Stimulated activated naive CD8-positive, alpha-beta T cell treated with anti-CD3 and anti-CD28 coated beads, Interleukin-15, amount 100 ng/mL, for 72 hours (primary cell): ENCODE results near the gene ZNF71.

Source experiments
- ATAC-seq: fragments of 150-1000 bp; cut with Tn5 transposase; 2 replicates; pipeline ENCODE4 v1.10.0; 2021; ENCODE audit warnings: mild to moderate bottlenecking, moderate library complexity
- DNase-seq, 2 donors: peaks; one replicate each; pipeline ENCODE4 v3.0.0; 2021 to 2022
- H3K27ac Mint-ChIP-seq, 2 donors: one replicate each; pipeline ENCODE4 v1.8.0; 2022; ENCODE audit warnings: mild to moderate bottlenecking in 2 of 2, mixed read lengths in 2 of 2, moderate library complexity in 2 of 2
- H3K27me3 Mint-ChIP-seq: one replicate; pipeline ENCODE4 v1.8.0; 2022; ENCODE audit warnings: mixed read lengths
- H3K4me1 Mint-ChIP-seq: one replicate; pipeline ENCODE4 v1.8.0; 2022; ENCODE audit warnings: mild to moderate bottlenecking, mixed read lengths
- H3K4me3 Mint-ChIP-seq, 2 donors: one replicate each; pipeline ENCODE4 v1.8.0; 2022; ENCODE audit warnings: mild to moderate bottlenecking in 2 of 2, mixed read lengths in 2 of 2, moderate library complexity in 1 of 2
- H3K9me3 Mint-ChIP-seq, 2 donors: one replicate each; pipeline ENCODE4 v1.8.0; 2022; ENCODE audit warnings: mixed read lengths in 2 of 2

ZNF71 gene

DNA sequence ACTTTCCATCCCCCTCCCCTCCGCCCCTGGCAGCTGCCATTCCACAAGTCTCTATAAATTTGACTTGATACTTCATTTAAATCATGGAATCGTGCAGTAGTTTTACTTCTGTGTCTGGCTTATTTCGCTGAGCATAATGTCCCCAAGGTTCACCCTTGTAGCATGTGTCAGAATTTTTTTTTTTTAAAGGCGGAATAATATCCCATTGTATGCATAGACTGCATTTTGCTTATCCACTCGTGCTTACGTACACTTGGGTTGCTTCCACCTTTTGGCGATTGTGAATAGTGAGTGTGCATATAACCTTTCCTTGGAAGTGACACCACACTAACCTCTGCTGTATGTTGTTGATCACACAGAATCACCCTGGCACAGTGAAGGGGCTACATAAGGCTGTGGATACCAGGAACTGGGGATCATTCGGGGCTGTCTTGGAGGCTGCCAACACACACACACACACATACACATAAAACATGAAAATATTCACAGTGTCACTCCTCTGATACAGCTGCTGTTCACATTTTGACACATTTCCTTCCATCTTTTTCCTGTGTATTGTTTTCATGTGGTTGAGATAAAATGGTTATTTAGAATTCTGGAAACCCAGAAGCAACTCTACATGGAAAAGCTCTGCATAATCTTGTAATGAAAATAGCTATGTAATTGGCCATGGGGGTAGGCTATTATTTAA is 13.3 kb downstream of the ZNF71 start:
- H3K27ac Mint-ChIP-seq = no peak overlapping the region
- ATAC-seq = no peak
- DNase-seq = no peak
- H3K9me3 Mint-ChIP-seq = peaks cover 43 to 57% of the 10 kb centered on the region in 2 donors
- no peaks in the 10 kb centered on the region for H3K27me3 Mint-ChIP-seq
- no peaks in the 10 kb centered on the region for H3K4me1 Mint-ChIP-seq
- H3K4me3 Mint-ChIP-seq = no peak overlapping the region

DNA sequence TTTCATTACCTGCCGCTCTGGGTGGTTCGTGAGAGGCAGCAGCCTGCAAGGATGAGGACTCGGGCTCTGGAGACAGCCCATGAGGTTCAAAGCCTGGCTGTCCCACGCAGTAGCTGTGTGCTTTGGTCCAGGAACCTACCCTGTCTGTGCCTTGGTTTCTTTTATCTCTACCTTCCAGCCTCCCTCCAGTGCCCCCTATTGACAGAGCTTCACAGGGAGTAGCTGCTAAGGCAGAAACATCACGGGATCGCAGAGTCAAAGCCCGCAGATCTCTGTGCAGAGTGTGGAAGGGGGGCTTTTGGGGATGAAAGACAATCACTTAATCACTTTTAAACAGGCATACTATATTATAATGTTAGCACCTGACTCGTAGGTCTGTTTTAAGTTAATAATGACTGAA is 16.2 kb downstream of the ZNF71 start:
- Mint-ChIP-seq H3K4me1 (no peaks in the 10 kb centered on the region), H3K4me3 (no peak overlapping the region), H3K9me3 (peaks cover 60 to 78% of the 10 kb centered on the region in 2 donors), H3K27me3 (no peaks in the 10 kb centered on the region), H3K27ac (no peak overlapping the region)
- DNase-seq (no peak), ATAC-seq (no peak)

- DNase-seq (no peak), ATAC-seq (no peak)
- H3K27me3 Mint-ChIP-seq = no peaks in the 10 kb centered on the region
- no peak overlapping the region for H3K4me3 Mint-ChIP-seq
- H3K4me1 Mint-ChIP-seq = no peaks in the 10 kb centered on the region
- no peak overlapping the region for H3K27ac Mint-ChIP-seq
- H3K9me3 Mint-ChIP-seq = peaks cover 63 to 85% of the 10 kb centered on the region in 2 donors
Measured at GRCh38 chr19:56612737-56613136, 17.6 kb downstream of the ZNF71 start.

- ATAC-seq (no peak), DNase-seq (no peak)
- peaks cover 60 to 85% of the 10 kb centered on the region in 2 donors for H3K9me3 Mint-ChIP-seq
Measured at GRCh38 chr19:56613639-56614038, 18.5 kb downstream of the ZNF71 start.

DNA sequence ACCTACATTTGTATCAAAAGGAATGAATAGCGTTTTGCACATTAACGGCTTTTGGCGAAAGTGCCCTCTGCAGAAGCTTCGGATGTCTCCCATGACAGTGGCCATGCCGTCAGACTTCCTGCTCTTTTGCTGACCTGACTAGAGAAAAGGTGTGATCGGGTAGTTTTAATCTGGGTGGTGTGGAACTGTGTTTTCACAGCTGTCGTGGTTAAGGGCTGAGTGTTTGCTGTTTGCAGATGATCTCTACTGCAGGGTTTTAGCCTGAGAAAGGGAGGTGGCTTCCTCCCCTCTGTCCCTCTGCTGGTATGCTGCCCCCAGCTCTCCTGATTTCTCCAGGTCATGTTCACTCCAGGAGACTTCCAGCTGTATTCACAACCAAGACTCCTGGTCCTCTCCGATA is 22.4 kb downstream of the ZNF71 start:
- H3K4me1 Mint-ChIP-seq = no peaks in the 10 kb centered on the region
- no peak for ATAC-seq
- H3K4me3 Mint-ChIP-seq = no peak overlapping the region
- no peak overlapping the region for H3K27ac Mint-ChIP-seq
- no peak for DNase-seq
- H3K27me3 Mint-ChIP-seq = no peaks in the 10 kb centered on the region
- peaks cover 46 to 84% of the 10 kb centered on the region in 2 donors for H3K9me3 Mint-ChIP-seq

More at GRCh38 chr19:56613639-56614038, 18.5 kb downstream of the ZNF71 start:
- Mint-ChIP-seq H3K27ac (no peak overlapping the region), H3K4me3 (no peak overlapping the region), H3K4me1 (no peaks in the 10 kb centered on the region), H3K27me3 (no peaks in the 10 kb centered on the region)

- H3K4me1 Mint-ChIP-seq = no peaks in the 10 kb centered on the region
- H3K9me3 Mint-ChIP-seq = peaks cover 38 to 82% of the 10 kb centered on the region in 2 donors
- ATAC-seq (no peak), DNase-seq (no peak)
- no peaks in the 10 kb centered on the region for H3K27me3 Mint-ChIP-seq
- H3K4me3 Mint-ChIP-seq = no peak overlapping the region
- no peak overlapping the region for H3K27ac Mint-ChIP-seq
Measured at GRCh38 chr19:56619121-56619520, 24.0 kb downstream of the ZNF71 start.

GRCh38 chr19:56622374-56622773 is 27.3 kb downstream of the ZNF71 start:
- no peaks in the 10 kb centered on the region for H3K4me1 Mint-ChIP-seq
- peaks cover 32 to 79% of the 10 kb centered on the region in 2 donors for H3K9me3 Mint-ChIP-seq
- ATAC-seq (no peak), DNase-seq (no peak)
- H3K27ac Mint-ChIP-seq = no peak overlapping the region
- no peaks in the 10 kb centered on the region for H3K27me3 Mint-ChIP-seq
- no peak overlapping the region for H3K4me3 Mint-ChIP-seq

DNA sequence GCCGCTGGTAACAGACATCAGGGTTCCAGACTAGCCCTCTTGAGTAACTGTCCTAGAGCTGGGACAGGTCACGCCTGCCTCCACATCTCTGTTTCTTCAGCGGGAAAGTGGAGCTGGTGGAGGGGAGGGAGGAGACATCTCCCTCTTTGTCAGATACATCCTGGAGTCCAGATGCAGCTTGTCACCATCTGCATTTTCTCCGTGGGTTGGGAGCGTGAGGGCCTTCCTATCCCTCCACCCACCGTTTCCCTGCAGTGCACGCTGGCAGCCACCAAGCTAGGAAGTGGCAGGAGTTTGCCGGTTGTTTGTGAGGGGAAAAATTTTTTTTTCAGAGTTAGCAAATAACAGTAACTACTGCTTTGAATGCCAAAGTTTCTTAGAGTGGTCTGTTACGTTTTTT is 27.9 kb downstream of the ZNF71 start:
- Mint-ChIP-seq H3K27ac (no peak overlapping the region), H3K9me3 (peaks cover 37 to 79% of the 10 kb centered on the region in 2 donors), H3K4me1 (no peaks in the 10 kb centered on the region), H3K4me3 (no peak overlapping the region), H3K27me3 (no peaks in the 10 kb centered on the region)
- DNase-seq (no peak), ATAC-seq (no peak)

- DNase-seq = no peak
- H3K4me3 Mint-ChIP-seq = no peak overlapping the region
- ATAC-seq = no peak
- H3K27me3 Mint-ChIP-seq = no peaks in the 10 kb centered on the region
- peaks cover 34 to 84% of the 10 kb centered on the region in 2 donors for H3K9me3 Mint-ChIP-seq
- peak overlapping the region in 1 of 2 donors; percentile 97 for H3K27ac Mint-ChIP-seq
- no peaks in the 10 kb centered on the region for H3K4me1 Mint-ChIP-seq
Measured at GRCh38 chr19:56625708-56626107, 30.6 kb downstream of the ZNF71 start.

DNA sequence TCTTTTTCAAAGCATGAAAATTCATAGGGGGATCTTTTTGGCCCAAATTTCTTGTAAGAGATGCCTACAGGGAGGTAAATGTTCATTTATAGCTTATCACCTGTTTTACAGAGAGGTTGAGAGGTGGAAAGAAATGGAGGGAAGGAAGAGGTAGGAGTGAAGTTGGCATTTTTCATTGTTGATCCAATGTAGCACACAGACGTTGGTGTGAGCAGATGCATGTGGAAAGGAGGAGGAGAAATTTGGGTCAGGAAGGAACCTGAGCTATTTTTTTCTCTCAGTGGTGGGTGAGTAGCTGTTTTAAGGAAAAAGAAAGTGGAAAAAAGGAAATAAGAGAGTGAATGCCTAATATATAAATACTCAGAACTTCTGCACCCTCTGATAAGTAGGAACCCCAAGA is 37.9 kb downstream of the ZNF71 start:
- no peak overlapping the region for H3K4me3 Mint-ChIP-seq
- ATAC-seq = no peak

DNA sequence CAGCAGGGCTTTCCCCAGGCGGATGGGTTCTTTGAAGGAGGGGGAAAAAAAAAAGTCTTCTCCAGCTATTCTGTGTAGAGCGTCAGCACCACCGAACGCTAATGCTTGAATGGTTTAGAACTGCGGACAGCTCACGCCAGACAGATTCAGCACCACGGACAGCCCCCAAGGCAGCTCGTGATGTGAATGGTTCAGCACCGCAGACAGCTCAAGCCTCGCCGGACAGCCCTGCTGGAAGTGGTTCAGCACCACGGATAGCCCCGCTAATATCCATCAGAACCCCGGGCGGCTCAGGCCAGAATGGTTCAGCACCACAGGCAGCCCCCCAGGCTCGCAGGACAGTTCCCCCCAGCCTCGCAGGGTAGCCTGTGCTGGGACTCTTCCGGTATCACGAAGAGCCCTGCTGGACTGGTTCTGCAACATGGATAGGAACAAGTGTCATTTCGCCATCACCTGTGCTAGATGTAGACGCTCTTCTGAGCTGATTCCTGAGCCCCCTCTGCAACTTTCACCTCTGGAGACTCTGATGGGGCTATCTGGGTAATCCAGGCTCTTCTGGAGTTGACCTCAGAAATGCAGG is 43.0 kb downstream of the ZNF71 start:
- Mint-ChIP-seq H3K9me3 (peaks cover 40 to 64% of the 10 kb centered on the region in 2 donors), H3K4me1 (no peaks in the 10 kb centered on the region), H3K27me3 (no peaks in the 10 kb centered on the region), H3K27ac (no peak overlapping the region), H3K4me3 (no peak overlapping the region)
- DNase-seq (peak; percentile 40 to 46), ATAC-seq (peak; percentile 58)

More for the DNA sequence above, 37.9 kb downstream of the ZNF71 start:
- no peak for DNase-seq
- no peaks in the 10 kb centered on the region for H3K27me3 Mint-ChIP-seq
- H3K4me1 Mint-ChIP-seq = no peaks in the 10 kb centered on the region
- no peak overlapping the region for H3K27ac Mint-ChIP-seq
- H3K9me3 Mint-ChIP-seq = peaks cover 46 to 82% of the 10 kb centered on the region in 2 donors

- DNase-seq (no peak), ATAC-seq (no peak)
- Mint-ChIP-seq H3K27me3 (peaks cover 7% of the 10 kb centered on the region), H3K9me3 (peaks cover 40 to 60% of the 10 kb centered on the region in 2 donors), H3K27ac (no peak overlapping the region), H3K4me1 (no peaks in the 10 kb centered on the region), H3K4me3 (no peak overlapping the region)
Measured at GRCh38 chr19:56639217-56639616, 44.1 kb downstream of the ZNF71 start.

DNA sequence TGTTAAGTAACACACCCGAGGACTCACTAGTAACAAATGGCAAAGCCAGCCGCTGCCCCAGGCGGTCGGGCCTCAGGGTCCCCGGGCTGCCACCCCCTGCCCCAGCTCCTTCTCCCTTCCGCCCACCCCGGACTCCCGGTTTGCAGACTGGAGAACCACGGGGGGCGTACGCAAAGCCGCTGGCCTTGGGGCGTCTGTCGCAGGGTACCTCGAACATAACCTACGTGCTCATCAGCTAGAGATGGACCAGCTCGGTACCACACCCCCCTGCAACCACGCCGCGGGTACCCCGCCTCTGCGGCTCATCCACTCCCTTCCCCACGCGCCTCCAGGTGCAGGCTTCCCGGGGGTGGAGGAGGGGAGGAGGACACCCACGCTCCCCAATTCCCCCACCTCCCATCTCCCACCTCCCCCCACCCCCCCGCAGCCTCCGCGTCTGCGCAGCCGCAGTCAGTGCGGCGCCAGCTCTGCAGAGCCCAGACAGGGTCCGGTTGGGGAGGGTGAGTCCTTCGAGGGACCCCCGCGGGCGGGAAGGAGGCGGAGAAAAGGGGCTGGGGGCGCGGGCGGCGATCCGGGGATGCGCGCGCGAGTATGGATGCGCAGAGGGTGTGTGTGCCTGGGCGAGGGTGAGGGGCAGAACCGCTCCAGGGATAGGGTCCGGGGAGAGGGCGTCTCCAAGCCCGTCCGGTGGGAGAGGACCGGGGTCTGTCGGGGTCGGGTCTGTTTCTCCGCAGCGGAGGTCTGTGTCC is 47.8 kb downstream of the ZNF71 start, which contains the start of gene SMIM17:
Gene SMIM17, plus strand, starts transcription at position 449 of the 749 bp plus-strand sequence. CDS start 2,509 bp downstream, outside the sequence.
- ATAC-seq (no peak), DNase-seq (no peak)
- H3K9me3 Mint-ChIP-seq = peaks cover 47 to 69% of the 10 kb centered on the region in 2 donors
- no peak within 1 kb of the TSS for H3K27ac Mint-ChIP-seq
- H3K27me3 Mint-ChIP-seq = peaks cover 11% of the 10 kb centered on the region
- no peak within 1 kb of the TSS for H3K4me3 Mint-ChIP-seq
- H3K4me1 Mint-ChIP-seq = no peaks in the 10 kb centered on the region

GRCh38 chr19:56643460-56643955 is 48.4 kb downstream of the ZNF71 start:
- Mint-ChIP-seq H3K27me3 (peaks cover 11% of the 10 kb centered on the region), H3K4me1 (no peaks in the 10 kb centered on the region), H3K27ac (no peak overlapping the region), H3K9me3 (peaks cover 52 to 69% of the 10 kb centered on the region in 2 donors), H3K4me3 (no peak overlapping the region)
- no peak for ATAC-seq
- no peak for DNase-seq

DNA sequence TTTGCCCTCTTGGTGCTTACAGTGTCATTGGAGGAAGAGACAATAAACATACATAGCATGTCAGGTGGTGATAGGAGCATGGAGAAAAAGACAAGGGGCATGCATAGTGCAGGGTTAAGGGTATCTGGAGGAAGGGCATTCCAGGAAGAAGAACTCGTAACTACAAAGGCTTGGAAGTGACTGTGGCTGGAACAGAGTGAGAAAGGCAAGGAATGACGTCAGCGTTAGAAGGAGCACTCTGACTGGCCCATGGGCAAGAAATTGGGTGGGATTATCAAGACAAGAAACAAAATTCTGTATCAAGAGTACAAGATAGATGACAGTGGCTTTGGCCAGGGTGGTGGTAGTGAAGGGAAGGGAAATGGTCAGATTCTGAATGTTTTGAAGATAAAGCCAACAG is 59.0 kb downstream of the ZNF71 start:
- Mint-ChIP-seq H3K9me3 (peaks cover 36 to 46% of the 10 kb centered on the region in 2 donors), H3K27me3 (no peaks in the 10 kb centered on the region), H3K4me1 (no peaks in the 10 kb centered on the region), H3K4me3 (no peak overlapping the region), H3K27ac (no peak overlapping the region)
- DNase-seq = no peak
- ATAC-seq = no peak
